Activated CD4-positive, alpha-beta T cell treated with anti-CD3 and anti-CD28 coated beads for 4 hours (primary cell): ENCODE results near the gene GALNT14.

ENCODE experiments used
- DNase-seq, 2 donors: peaks; one replicate each; pipeline ENCODE4 v3.0.0-alpha.2; 2020

Gene GALNT14

GRCh38 chr2:30968660-30969397, 169.4 kb downstream of the GALNT14 start:
- no peak for DNase-seq

- DNase-seq = no peak
Observed at GRCh38 chr2:30966786-30967185, 171.5 kb downstream of the GALNT14 start.

GRCh38 chr2:30965022-30965531, 173.2 kb downstream of the GALNT14 start:
- DNase-seq = no peak

- no peak for DNase-seq
Observed at GRCh38 chr2:30964334-30965005, 173.8 kb downstream of the GALNT14 start.

- DNase-seq = no peak
Observed at GRCh38 chr2:30963184-30963583, 175.1 kb downstream of the GALNT14 start.

GRCh38 chr2:30960213-30960612, 178.0 kb downstream of the GALNT14 start:
- DNase-seq = no peak

- no peak for DNase-seq
Observed at GRCh38 chr2:30959653-30960052, 178.6 kb downstream of the GALNT14 start.

- DNase-seq = no peak
Observed at GRCh38 chr2:30958918-30959265, 179.3 kb downstream of the GALNT14 start.

- DNase-seq = no peak
Observed at GRCh38 chr2:30958193-30958917, 179.9 kb downstream of the GALNT14 start.

- no peak for DNase-seq
Observed at GRCh38 chr2:30957591-30957990, 180.6 kb downstream of the GALNT14 start.

GRCh38 chr2:30956995-30957394, 181.2 kb downstream of the GALNT14 start:
- no peak for DNase-seq

GRCh38 chr2:30955516-30956132, 182.6 kb downstream of the GALNT14 start:
- DNase-seq = no peak

GRCh38 chr2:30950339-30950738, 187.9 kb downstream of the GALNT14 start:
- DNase-seq = no peak

GRCh38 chr2:30949435-30949834, 188.8 kb downstream of the GALNT14 start:
- no peak for DNase-seq

- no peak for DNase-seq
Observed at GRCh38 chr2:30948857-30949256, 189.4 kb downstream of the GALNT14 start.

- no peak for DNase-seq
Observed at GRCh38 chr2:30948130-30948529, 190.1 kb downstream of the GALNT14 start.

GRCh38 chr2:30947686-30948085, 190.6 kb downstream of the GALNT14 start:
- no peak for DNase-seq

GRCh38 chr2:30942419-30942818, 195.8 kb downstream of the GALNT14 start:
- no peak for DNase-seq

GRCh38 chr2:30940839-30941238, 197.4 kb downstream of the GALNT14 start:
- DNase-seq = no peak

- DNase-seq = no peak
Observed at GRCh38 chr2:30939364-30939763, 198.9 kb downstream of the GALNT14 start.

- no peak for DNase-seq
Observed at GRCh38 chr2:30938196-30938595, 200.0 kb downstream of the GALNT14 start.

- no peak for DNase-seq
Observed at GRCh38 chr2:30936977-30937376, 201.3 kb downstream of the GALNT14 start.

GRCh38 chr2:30935795-30936194, 202.4 kb downstream of the GALNT14 start:
- no peak for DNase-seq
